NCI-H524 (cell line): ENCODE results near the gene DNAJB2.
"Not testable (repeated sequence)": the region's sequence is repeated elsewhere in the genome, so short reads cannot be mapped to it uniquely, and the experiment has no call there.

Experiments
- DNase-seq, 2 experiments: peaks; one replicate each; lab custom pipeline; 2025; lab: John Stamatoyannopoulos, UW

The DNAJB2 gene

DNA sequence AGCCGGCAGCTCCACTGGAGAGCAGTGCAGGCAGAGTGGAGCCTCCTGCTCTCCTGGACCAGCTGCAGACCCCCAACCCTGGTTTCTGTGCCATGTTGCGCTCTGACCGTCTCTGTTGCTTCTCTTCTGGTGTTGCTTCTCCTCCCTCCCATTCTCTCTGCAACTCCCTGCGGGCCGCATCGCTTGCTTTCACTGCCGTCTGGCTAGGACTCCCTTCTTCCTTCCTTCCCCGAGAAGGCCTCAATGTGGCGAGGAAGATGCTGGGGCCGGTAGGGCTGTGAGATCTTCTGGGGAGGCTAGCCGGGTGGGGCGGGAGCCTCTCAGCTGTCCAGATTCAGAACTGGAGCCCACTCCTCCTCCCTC lies 6.2 kb downstream of the DNAJB2 start:
- no peak for DNase-seq

DNA sequence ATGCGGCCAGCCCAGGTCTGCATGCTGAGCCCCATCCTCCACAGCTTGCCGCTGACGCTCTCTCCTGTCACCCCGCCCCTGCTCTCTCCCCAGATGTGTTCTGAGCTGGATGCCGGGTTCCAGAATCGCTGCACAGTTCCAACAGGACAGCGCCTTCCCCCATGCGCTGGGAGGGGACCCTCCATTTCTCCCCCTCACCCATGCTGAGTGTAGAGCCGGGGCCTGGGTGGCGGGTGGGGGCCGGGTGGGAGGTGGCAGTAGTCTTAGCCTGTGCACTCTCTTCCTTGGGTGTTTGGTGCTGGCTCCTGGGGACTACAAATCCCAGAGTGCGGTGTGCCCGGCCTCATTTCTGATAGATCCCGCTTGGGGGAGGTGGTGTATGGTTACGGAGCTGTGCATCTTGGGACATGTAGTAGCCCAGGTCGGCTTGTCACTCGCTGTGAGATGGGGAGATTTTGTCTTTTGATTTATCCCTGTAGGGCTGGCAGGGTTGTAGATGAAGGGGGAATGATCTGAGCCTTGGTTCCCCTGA lies 6.8 kb downstream of the DNAJB2 start:
- peak; percentile 11 to 36 for DNase-seq

DNA sequence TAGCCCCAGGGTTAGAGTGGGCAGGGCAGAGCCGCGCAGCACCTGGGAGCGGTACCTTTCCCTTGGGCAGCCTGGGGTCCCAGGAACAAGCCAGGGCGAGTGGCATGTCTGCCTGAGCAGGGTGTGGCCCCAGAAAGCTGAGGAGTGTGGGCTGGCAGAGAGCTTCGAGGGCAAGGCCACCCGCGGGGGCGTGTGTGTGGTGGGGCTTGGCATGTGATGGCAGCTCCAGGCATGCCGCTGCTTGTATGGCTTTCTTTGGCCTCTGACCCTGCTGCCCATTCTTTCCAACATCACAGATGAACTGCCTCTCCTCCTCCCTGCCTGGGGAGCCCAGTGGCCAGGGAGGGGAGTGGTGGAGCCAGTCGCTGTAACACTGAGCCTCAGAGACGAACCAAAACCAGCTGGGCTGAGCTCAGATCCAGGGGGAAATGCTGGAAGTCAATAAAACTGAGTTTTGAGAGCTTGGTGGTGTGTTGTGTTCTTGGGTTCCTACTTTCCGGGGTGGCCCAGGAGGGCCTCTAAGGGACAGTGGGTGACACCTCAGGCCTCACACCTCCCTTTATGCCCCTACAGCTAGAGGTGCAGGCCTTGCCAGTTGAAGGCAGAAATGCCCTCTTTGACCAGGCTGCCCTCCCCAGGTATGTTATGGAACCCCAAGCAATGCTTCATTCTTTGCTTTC lies 7.4 kb downstream of the DNAJB2 start:
- DNase-seq, result no peak

DNA sequence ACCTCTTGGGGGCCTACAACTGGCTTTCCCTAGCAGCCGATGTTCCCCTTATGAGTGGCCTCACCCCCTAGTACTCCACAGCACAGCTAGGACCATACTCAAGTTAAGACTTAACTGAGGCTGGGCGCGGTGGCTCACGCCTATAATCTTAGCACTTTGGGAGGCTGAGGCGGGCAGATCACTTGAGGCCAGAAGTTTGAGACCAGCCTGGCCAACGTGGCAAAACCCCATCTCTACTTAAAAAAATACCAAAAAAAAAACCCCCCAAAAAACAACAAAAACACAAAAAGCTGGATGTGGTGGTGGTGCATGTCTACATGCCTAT lies 7.9 kb downstream of the DNAJB2 start:
- DNase-seq, result not testable (repeated sequence)

DNA sequence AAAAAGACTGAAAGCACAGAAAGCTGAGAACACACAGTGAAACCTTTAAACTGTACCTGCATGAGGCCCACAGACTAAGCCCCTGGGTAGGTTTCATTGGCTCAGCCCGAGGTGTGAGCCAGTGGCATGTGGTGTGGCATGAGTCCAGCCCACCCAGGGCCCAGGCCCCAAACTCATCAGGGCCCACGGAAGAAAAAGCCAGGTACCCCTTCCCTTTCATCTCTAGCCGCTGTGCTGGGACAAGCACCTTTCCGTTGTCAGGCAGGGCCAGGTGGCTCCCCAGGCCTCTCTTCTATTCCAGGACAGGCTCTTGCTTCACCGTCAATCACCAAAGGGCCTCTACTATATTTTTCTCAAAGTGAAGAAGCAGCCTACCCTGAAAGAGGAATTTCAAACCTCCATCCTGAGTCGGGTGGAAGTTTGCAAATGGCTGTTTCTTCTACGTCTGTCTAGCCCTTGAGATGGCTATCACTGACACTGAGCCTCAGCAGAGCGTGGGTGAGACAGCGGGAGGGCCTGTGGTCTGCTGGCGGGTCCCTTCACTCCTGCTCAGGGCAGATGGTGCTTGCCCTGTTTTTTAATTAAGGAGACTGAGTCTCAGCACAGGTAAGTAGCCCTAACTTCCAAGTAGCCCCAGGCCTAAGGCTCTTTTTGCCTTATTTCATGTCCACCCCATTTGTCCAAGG lies 8.6 kb downstream of the DNAJB2 start:
- no peak for DNase-seq

DNA sequence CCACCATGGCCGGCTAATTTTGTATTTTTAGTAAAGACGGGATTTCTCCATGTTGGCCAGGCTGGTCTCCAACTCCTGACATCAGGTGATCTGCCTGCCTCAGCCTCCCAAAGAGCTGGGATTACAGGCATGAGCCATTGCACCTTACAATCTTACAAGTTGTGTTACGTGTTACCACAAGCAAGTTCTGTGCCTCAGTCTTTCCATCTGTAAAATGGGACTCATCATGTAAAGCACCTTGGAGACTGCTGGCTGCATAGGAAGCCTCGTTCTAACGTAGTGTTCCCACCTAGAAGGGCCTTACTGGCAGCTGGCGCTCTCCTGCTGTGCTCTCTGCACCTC lies 10.0 kb downstream of the DNAJB2 start:
- DNase-seq, result no peak

DNA sequence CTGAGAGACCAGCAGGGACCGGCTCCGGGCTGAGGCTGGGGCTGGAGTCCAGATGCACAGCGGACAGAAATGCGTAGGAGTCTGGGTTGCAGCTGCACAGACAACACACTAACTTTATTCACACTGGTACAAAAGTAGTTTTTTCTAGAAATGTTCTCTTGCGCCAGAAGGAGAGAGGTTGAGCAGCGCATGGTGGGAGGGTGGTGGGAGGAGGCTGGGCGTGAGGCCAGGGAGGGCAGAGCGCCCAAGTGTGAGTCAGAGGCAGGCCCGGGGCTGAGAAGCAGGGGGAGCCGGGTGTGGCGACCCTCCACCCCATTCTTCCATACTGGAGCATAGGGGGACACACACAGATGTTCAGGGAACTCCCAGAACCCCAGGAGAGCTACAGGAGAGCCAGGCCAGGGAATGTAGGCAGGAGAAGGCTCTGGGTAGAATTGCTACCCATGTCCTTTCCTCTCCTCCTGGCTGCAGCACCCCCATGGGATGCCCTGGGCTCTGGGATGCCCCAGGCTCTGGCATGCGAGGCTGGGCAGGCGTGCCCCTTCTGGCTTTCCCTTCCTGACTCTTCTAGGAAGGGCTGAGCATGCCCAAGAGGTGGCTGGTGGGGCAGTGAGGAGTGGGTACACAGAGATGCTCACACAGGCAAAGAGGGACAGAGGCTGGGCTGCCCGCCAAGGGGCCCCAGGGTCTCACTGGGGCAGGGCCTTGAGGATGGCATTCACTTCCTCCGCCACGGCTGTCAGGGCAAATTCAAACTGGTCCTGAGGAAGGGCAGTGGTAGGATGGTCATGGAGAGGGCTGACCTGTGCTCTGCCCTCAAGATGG lies 10.6 kb downstream of the DNAJB2 start:
- DNase-seq, result no peak

DNA sequence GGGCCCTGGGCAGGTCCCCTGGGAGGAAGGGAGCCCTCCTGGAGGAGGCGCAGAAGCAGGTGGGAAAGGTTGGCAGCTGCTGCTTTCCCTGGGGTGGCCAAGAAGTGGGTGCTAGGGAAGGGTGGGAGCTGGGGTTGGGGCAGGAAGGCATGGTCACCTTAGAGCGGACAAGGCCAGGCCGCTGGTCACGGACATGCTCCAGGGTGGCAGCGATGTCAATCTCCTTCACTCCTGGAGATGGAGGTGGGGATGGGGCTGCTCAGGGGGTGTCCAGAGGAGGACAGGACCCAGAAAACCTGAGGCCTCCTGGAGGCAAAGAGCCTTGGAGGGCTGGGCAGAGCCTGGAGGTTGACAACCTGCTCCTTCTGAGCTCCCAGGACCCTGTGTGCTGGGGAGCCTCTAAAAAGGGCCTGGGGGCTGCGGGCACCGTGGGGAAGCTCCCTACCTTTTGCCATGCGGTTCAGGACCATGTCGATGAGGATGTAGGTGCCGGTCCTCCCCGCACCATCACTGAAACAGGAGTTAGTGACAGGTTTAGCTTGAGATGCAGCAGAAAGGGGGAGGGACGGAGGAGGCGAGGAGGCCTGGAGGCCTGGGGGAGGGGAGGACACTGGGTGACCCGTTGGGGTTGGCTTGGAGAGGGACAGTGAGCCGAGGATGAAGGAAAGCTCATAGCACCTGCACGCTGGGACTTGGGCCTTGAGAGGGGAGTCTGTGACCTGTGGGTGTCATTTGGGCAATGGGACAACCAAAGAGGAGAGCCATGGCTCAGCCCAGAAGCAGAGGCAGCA lies 11.4 kb downstream of the DNAJB2 start:
- DNase-seq, result no peak

DNA sequence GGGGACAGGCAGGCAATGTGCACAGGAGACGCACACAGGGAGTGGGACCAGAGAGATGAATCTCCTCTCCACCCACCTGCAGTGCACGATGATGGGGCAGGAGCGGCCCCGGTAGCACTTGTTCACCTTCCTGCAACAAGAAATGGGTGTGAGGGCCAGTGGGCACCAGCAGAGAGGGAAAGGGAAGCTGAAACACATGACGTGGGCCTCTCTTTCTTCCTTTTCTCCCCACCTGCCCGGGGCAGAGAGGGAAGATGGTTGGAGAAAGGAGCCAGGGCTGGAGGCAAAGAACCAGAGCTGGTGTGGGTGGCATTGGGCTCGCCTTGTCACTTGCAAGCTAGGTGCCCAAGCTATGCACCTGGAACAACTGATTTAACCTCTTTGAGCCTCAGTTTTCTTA lies 12.2 kb downstream of the DNAJB2 start:
- no peak for DNase-seq

DNA sequence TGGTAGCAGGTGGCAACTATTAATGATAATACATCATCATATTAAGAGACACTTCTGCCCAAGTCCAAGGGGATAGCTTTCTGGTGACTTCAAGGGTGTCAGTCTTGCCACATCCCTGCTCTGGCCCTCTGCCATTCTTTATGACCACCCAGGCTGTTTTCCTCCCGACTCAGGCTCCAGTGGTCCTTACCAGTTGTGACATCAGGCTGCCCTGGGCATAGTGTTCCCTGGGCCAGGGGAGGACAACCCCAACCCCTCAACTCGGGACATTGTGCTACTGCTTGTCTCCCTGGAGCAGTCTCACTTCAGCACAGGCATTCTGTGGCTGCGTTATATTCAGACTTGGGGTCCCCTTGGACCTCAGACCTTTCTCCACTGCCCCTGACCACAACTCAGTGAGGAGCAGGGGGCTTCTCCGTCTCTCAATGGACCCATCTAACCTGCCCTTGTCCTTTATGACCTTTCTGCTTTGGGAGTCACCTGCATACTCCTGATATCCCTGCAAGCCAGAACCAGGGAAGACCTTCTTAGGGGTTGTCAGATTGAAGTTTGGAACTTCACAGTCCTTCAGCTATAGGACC lies 12.8 kb downstream of the DNAJB2 start:
- no peak for DNase-seq

DNA sequence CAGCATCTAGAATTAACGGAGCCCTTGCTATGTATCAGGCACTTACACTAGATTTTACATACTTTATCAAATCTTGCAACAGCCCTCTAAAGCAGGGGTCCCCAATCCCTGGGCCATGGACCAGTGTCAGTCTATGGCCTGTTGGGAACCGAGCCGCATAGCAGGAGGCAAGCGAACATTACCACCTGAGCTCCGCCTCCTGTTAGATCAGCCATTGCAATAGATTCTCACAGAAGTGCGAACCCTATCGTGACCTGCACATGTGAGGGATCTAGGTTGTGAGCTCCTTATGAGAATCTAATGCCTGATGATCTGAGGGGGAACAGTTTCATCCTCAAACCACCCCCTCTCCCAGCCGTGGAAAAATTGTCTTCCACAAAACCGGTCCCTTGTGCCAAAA lies 13.4 kb downstream of the DNAJB2 start:
- no peak for DNase-seq

DNA sequence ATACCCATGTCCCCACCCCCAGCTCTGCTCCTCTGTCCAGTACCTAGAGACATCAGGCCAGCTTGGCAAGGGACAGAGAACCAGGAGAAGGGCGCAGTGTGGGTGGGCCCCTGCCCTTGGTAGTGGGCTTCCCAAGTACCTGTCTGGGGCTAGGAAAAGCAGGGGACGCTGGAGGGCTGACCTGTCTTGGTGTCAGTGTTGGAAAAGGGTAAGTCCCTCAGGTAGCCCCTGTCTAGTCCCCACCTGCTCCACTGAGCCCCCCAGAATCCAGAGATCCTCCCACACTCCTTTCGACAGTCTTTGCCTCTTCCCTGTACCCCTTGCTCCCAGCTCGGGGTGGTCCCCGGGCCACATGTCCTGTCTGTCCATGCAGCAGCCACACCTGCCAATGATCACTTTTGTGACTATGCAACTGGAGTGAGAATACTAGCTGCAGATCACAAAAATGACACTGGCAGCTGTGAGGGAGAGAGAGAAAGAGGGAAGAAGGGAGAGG lies 14.6 kb downstream of the DNAJB2 start:
- DNase-seq, result no peak

DNA sequence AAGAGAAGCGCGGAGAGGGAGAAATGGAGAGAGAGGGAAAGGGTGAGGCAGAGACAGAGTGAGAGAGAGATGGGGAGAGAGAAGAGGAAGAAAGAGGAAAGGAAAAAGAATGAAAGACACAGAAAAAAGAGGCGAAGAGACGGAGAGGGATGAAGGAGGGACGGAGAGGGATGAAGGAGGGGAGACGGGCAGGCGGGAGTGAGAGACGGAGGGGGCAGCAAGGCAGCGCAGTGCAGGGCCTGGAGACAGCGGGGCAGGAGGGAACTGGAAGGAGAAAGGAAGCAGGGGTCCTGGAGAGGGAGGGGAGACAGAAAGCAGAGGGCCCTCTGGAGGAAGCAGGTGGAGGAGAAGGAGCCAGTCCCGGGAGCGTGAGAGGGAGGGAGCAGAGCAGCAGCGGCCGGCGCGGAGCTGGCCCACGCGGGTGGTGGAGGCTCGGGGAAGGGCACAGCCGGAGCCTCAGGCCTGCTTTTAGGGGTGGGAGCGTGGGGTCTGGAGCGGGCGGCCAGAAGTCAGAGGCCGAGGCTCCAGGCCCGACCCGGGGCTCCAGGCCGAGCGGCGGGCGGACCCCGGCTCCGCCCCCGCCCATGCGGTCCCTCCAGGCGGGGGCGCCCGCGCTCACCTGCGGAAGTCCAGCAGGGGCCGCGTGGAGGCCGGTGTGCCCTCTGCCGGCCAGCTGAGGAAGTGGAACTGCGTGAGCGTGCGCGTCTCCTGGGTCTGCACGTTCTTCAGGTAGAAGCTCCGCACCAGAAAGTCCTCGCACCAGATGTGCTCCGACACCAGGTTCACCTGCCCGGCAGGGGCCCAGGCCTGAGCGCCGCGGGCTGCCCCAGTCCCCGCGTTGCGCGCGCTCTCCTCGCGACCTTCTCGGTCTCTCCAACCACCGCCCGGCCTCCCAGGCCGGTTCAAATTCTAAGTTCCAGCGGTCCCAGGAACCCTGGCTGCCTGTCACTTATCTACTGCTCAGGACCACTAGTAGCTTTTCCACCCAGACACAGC lies 15.5 kb downstream of the DNAJB2 start:
- peak; percentile 54 to 73 for DNase-seq

DNA sequence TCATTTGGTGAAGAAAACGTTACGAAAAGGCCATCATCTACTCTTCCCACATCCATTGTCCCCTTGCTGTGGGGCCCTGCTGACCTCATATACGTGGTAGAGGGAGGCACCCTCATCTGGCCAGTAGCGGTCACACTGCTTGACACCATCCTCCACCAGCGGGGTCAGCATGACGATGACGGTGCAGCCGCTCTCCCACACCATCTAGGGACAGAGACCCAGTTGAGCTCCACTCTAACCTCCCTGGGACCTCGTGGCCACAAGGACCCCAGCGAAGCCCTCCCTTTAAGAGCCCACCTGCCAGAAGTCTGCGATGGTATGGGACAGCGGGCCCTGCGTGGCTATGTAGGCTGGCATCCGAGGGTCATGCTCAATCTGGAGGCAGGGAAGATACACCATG lies 17.0 kb downstream of the DNAJB2 start:
- DNase-seq, result no peak

DNA sequence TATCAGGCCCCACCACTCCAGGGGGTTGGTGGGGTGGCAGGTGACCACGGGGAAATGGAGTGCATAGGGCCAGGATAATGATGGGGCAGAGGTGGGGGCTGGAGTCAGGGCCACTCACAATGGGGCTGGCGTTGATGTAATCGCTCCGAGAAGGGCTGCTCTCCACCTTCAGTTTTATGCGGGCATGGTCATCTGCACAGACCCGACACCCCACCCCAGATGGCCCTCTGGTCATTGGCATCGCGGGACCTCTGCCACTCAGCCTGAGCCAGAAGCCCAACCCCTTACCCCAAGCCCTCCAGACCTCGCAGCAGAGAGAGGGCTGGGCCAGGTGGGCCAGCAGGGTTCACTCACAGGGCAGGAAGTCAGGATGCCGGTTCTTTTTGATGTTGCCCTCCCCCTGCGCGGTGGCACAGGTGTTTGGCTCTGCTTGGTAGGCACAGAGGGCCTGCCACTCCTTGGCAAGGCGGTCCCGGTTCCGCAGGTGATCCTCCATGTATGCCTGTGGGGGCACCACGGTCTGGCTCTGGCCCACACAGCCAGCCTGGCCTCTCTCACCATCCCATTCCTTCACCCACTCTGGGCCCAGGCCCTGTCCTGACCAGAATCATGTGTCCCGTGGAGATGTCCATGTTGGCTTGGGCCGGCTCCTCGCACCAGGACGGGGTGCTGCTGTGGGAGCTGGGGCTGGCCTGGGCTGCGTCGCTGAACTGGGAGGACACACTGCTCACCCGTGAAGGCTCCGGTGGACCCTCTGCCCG lies 17.6 kb downstream of the DNAJB2 start:
- DNase-seq, result no peak

DNA sequence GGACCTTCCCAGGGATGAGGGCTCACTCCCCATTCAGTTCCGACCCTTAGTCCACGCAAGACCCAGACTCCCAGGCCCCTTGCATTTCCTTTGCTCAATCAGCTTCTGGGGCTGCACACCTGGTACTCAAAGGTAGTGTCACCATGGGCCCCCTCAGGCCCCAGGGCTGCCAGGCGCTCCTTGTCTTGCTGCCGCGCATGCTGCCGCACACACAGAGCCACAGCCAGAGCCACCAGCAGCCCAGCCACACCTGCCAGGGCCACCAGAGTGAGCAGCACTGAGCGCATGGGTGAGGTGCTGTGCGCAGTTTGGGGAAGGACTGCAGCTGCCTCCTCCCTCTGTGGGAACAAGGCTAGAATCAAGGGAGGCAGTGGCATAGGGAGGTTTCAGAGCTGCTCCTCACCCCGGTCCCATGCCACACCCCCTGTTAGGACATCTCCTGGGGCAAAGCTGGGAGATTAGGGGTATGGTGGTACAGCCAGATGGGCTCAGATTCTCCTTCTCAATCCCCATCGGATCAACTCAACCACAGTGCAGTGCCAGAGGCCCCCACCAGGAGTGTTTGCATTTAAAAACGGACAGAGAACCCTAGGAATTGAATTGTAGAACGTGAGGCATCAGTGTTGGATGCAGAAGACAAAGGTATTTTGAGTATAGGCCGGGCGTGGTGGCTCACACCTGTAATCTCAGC lies 18.7 kb downstream of the DNAJB2 start:
- no peak for DNase-seq

DNA sequence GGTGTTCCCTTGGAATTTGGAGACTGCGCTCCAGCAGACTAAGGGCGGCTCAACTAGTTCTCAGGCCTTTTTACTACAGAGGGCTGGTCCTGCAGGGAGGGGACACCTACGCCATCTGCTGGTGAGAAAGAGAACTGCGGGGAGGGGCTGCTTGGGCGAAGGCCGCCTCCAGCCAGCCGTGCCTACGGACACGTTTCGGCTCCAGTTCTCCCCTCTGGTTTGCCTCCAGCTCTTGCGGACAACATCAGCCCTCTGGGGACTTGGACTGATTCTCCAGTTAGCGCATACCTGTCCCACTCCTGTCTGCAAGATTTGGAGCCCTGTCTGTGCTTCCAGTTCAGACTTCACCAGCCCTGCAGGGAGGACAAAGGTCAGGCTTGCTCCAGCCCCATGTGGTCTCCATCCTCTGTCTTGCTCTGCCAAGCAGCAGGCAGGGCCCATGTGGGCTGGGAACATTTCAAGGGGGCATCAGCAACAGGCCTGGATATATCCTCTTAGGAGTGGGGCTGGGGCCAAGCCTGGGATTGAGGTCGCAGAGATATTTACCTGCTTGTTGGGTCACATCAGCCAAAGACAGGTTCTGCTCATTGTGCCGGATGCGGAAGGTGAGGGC lies 19.7 kb downstream of the DNAJB2 start:
- peak; percentile 13 to 67 for DNase-seq

DNA sequence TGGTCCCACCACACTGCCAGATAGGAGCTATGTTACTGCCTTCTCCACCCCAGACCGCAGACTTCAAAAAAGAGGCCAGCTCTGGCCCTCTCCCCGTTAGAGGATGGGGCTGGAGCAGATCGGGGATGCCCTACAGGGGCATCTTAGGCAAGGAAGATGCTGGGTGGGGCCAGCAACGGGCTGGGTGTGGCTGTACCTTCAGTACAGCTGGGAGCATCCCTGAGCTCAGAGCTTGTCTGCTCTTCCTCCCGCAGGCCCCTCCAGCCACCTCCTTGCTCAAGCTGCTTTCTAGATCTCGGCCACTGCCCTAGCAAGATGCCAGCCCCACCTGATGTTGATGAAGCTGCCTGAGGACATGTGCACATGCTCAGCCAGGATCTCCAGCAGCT lies 20.2 kb downstream of the DNAJB2 start:
- no peak for DNase-seq

DNA sequence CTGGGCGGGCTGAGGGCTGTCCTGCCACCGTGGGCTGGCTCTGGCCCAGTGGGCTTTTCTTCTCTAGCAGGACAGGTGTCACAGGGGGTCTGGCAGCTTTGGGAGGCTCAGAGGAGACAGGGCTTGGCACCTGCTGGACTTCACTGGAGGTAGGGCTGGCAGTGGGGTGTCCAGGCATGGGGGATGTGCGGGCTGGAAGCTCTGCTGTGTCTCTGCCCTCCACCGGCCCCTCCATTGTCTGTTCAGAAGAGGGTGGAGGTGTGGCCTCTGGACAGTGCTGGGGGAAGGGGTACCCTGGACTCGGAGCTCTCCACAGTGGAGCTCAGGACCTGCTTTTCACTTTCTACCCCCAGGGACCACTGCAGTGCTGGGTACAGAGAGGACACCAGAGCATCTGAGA lies 20.9 kb downstream of the DNAJB2 start:
- no peak for DNase-seq
